ENCODE data around the gene CTIF.

DNA sequence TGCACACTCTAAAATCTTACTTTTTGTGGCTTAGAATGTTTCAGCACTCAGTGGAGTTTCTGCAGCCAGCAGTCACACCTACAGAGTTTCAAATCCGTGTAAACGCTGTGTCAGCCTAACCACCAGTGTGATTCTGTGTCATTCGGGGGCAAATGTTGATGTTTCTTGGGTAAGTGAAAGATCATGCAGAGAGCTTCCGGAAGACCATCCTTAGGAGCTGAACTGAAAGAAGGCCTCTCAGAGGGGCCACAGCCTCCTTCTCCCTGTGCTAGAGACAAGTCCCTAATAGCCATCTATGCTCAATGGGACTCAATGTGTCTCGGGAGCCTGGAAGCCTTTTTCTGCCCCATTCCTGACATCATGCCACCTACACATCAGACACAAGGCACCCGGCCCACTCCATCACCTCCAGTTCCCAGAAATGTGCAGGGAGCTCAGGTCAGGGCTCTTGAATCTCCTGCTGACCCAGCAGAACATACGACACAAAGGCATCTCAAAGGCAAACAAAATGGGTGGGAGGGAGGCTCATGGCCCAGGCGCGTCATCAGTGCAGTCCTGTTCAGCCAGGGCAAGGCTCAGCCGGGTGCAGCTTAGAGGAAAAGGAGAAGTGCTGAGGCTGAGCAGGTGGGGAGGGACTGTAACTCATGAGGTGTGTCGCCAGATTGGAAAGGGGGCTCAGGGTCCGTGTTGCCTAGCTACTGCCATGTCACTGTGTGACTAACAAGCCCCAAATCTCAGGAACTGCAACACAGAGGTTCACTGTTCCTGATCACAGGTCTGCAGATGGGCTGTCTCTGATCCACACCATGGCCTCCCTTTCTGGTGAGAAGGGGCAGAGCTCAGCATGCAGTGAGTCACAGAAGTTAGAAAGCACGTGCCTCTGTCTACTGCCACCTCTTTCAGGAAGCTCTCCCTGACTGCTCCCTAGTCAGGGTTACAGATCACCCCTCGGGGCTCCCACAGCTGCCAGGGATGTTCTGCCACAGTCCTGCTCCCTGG is 329.9 kb downstream of the CTIF start:
- TF ChIP-seq, protein P1, sequence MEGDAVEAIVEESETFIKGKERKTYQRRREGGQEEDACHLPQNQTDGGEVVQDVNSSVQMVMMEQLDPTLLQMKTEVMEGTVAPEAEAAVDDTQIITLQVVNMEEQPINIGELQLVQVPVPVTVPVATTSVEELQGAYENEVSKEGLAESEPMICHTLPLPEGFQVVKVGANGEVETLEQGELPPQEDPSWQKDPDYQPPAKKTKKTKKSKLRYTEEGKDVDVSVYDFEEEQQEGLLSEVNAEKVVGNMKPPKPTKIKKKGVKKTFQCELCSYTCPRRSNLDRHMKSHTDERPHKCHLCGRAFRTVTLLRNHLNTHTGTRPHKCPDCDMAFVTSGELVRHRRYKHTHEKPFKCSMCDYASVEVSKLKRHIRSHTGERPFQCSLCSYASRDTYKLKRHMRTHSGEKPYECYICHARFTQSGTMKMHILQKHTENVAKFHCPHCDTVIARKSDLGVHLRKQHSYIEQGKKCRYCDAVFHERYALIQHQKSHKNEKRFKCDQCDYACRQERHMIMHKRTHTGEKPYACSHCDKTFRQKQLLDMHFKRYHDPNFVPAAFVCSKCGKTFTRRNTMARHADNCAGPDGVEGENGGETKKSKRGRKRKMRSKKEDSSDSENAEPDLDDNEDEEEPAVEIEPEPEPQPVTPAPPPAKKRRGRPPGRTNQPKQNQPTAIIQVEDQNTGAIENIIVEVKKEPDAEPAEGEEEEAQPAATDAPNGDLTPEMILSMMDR (IDR thresholded peaks at IDR 0.05 in 8 of 11, conservative IDR thresholded peaks at IDR 0.05 in 3 of 11) = no peak
- no peak for TF ChIP-seq POLR2A (IDR thresholded peaks at IDR 0.05)
